Measurements from ENCODE around the gene NOC3L.

NOC3L gene

DNA sequence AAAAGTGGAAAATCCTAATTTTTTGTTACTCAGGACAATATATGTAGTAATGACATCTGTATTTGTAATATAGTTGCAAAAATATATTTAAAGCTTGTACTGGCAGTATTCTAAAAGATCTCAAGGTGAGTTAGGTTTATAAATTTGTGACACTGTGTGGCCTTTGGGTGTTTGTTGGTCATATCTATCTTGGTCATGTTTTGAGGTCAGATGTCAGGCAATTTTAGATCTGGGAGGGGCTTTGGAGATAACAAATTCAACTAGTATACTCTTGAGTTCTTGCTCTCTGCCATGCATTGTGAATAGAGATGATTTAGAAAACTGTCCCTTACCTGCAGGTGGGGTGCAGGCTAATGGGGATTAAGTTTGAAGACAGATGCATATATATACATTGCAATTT lies 42.7 kb upstream of the NOC3L start (continued):
- TF ChIP-seq SETDB1 (IDR thresholded peaks at IDR 0.05; ENCODE audit: insufficient read length, low read length): no peak
- no peak for TF ChIP-seq ATF2 (tag by site-specific recombination; IDR thresholded peaks at IDR 0.05; ENCODE audit: low read depth)
- TF ChIP-seq ZBTB1 (tag by site-specific recombination; IDR thresholded peaks at IDR 0.05): no peak
- TF ChIP-seq, protein P1, sequence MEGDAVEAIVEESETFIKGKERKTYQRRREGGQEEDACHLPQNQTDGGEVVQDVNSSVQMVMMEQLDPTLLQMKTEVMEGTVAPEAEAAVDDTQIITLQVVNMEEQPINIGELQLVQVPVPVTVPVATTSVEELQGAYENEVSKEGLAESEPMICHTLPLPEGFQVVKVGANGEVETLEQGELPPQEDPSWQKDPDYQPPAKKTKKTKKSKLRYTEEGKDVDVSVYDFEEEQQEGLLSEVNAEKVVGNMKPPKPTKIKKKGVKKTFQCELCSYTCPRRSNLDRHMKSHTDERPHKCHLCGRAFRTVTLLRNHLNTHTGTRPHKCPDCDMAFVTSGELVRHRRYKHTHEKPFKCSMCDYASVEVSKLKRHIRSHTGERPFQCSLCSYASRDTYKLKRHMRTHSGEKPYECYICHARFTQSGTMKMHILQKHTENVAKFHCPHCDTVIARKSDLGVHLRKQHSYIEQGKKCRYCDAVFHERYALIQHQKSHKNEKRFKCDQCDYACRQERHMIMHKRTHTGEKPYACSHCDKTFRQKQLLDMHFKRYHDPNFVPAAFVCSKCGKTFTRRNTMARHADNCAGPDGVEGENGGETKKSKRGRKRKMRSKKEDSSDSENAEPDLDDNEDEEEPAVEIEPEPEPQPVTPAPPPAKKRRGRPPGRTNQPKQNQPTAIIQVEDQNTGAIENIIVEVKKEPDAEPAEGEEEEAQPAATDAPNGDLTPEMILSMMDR (tag by site-specific recombination; IDR thresholded peaks at IDR 0.05): no peak

DNA sequence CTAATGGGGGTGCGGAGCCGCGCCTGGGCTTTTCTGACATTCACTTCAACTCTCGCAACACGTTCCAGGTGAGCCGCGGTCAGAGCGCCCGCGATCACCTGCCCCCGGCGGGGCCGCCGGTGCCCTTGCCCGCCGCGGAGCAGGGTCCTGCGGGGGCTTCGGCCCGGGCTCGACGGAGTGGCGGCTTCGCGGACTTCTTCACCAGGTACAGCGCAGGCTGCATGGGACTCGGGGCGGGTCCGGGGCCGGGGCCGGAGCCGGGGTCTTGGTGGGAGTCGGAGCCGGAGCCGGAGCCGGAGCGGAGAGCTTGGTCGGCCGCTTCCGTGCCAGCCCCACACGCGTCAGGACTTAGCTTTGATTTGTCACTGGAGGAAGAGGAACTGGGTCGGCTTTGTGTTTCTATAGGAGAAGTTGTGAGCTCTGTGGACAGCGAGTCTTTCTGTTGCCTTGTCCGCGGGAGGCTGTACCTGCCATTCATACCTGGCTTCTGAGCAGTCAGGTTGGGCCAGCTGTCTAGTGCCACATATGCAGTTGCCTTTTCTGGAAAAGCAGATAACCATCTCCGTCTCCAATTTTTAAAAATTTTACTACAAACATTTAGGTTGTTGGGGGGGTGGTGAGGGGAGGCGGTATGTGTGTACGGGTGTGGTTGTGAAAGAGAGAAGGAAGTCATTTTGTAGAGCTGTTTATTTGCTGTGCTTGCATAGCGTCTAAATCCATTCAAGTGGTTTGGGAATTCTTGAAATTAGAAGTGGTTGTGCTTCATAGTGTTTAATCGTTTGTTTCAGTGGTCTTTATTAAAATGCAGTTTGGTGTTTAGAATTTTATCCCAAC lies 40.9 kb upstream of the NOC3L start:
- H3K4me1 ChIP-seq (ENCODE audit: control insufficient read depth, insufficient read depth, low read length): peaks cover 6% of the 10 kb centered on the region
- H3K27ac ChIP-seq (ENCODE audit: extremely low read depth, low read depth, low read length): peak overlapping the region; percentile 91
- H3K4me3 ChIP-seq (ENCODE audit: low read depth, low read length): peak overlapping the region; percentile 80
- no peaks in the 10 kb centered on the region for H3K36me3 ChIP-seq (ENCODE audit: control insufficient read depth in 2 of 2, insufficient read depth in 1 of 2, low read length in 2 of 2)
- H3K9me3 ChIP-seq (ENCODE audit: control insufficient read depth, insufficient read depth, low read depth, low read length): no peaks in the 10 kb centered on the region
- ChIA-PET CTCF (interaction anchor here (0.7 to 1.6 kb wide), 2 partner anchors 37 to 615 kb away, joined by 3 to 4 read pairs; no protein-coding TSS in a partner anchor), POLR2A (interaction anchor here (0.5 to 2.7 kb wide), 10 partner anchors 8 to 142 kb away, joined by 3 to 21 read pairs (median 4); partner anchors contain the start of gene HELLS)
- TF ChIP-seq ZNF416 (tag by site-specific recombination; IDR thresholded peaks at IDR 0.05) (no peak), ZBTB48 (tag by site-specific recombination; IDR thresholded peaks at IDR 0.05) (no peak), ZNF404 (tag by site-specific recombination; IDR thresholded peaks at IDR 0.05) (no peak), ZNF449 (tag by site-specific recombination; IDR thresholded peaks at IDR 0.05) (no peak), MEIS1 (CRISPR knock-in tag; IDR thresholded peaks at IDR 0.05; ENCODE audit: borderline replicate concordance) (no peak), ZNF394 (tag by site-specific recombination; IDR thresholded peaks at IDR 0.05; ENCODE audit: borderline replicate concordance) (no peak), KLF10 (tag by site-specific recombination; IDR thresholded peaks at IDR 0.05) (no peak), ZNF16 (tag by site-specific recombination; IDR thresholded peaks at IDR 0.05; ENCODE audit: low read depth) (no peak), ZNF202 (tag by site-specific recombination; IDR thresholded peaks at IDR 0.05; ENCODE audit: borderline replicate concordance) (no peak), KLF1 (tag by site-specific recombination; IDR thresholded peaks at IDR 0.05) (0 out of 2 replicates have a peak, but pooled peaks have one; percentile 13), ZNF558 (tag by site-specific recombination; IDR thresholded peaks at IDR 0.05) (no peak), ZNF843 (tag by site-specific recombination; IDR thresholded peaks at IDR 0.05) (no peak), ZNF555 (tag by site-specific recombination; conservative IDR thresholded peaks at IDR 0.05) (no peak), IKZF3 (tag by site-specific recombination; IDR thresholded peaks at IDR 0.05) (no peak), ZNF311 (tag by site-specific recombination; IDR thresholded peaks at IDR 0.05; ENCODE audit: borderline replicate concordance) (no peak), ZNF785 (tag by site-specific recombination; IDR thresholded peaks at IDR 0.05) (no peak), GLIS2 (tag by site-specific recombination; IDR thresholded peaks at IDR 0.05) (peak; percentile 37; the same call in 1 of the 2 replicates), KLF17 (tag by site-specific recombination; IDR thresholded peaks at IDR 0.05) (no peak), ZNF623 (tag by site-specific recombination; IDR thresholded peaks at IDR 0.05) (no peak), ATF2 (tag by site-specific recombination; IDR thresholded peaks at IDR 0.05; ENCODE audit: low read depth) (no peak), ZNF596 (tag by site-specific recombination; IDR thresholded peaks at IDR 0.05) (no peak)
- TF ChIP-seq, protein P2, sequence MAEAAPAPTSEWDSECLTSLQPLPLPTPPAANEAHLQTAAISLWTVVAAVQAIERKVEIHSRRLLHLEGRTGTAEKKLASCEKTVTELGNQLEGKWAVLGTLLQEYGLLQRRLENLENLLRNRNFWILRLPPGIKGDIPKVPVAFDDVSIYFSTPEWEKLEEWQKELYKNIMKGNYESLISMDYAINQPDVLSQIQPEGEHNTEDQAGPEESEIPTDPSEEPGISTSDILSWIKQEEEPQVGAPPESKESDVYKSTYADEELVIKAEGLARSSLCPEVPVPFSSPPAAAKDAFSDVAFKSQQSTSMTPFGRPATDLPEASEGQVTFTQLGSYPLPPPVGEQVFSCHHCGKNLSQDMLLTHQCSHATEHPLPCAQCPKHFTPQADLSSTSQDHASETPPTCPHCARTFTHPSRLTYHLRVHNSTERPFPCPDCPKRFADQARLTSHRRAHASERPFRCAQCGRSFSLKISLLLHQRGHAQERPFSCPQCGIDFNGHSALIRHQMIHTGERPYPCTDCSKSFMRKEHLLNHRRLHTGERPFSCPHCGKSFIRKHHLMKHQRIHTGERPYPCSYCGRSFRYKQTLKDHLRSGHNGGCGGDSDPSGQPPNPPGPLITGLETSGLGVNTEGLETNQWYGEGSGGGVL (tag by site-specific recombination; IDR thresholded peaks at IDR 0.05): no peak

Data from HEK293 (cell line).